Cerebellar nuclear complex (tissue), 1 donor: Measurements from ENCODE around the gene SALL1.

Source experiments
- DNase-seq, 2 experiments: peaks; one replicate each; lab custom pipeline; 2025; lab: John Stamatoyannopoulos, UW

The SALL1 gene

GRCh38 chr16:51141106-51141505 is 10.0 kb downstream of the SALL1 start:
- DNase-seq, result no peak

DNA sequence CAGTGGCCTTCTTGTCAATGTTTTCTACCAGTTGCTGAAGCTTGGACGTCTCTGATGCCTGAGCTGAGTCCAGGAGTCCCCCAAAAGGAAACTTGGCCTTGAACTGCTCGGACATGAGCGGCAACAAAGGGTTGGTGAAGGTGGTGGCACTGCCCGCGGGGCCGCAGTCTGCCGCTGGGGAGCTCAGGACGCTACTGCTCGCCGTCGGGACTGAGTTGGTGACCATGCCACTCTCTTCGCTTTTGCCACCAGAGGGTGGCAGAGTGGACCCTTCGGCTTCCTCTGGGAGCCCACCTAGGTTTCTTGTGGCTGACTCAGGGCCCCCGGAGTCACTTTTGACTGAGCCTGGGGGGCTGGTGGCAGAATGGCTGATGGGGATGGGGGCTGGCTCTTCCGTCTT is 11.0 kb downstream of the SALL1 start:
- DNase-seq, result no peak

GRCh38 chr16:51139568-51139967 is 11.5 kb downstream of the SALL1 start:
- no peak for DNase-seq

DNA sequence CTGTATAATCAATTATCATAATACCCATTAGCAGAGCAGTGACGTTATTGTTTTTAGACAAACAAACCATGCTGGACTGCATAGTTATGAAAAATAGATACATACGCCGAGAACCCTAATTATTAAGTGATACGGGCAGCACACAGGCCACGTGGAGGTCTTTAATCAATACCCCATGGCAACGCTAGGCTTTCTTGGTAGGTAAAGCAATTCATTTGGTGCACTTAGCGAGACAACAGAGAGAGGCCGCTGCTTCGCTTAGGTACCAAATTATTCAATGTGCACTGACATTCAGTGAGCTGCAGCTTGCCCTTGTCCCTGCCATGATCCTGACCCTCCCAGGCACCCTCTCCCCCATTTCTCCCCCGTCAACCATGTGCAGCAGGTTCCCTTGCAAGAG is 12.9 kb downstream of the SALL1 start:
- no peak for DNase-seq

DNA sequence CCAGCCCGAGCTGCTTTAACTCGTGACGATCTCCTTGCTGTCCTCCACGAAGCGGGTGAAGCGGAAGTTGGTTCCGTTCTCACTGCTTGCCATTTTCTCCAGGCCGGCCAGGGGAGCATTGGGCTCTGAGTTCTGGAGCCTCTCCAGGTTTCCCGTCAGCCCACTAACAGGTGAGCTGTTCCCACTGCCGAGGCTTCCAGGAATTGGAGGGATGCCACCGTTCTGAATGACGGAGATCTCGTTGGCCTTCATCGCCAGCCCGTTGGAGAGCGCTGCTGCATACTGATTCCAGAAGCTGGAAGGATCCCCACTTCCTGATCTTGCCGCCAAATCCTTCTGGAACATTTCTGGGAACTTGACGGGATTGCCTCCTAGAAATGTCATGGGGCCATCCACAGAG is 14.0 kb downstream of the SALL1 start:
- DNase-seq, result no peak

DNA sequence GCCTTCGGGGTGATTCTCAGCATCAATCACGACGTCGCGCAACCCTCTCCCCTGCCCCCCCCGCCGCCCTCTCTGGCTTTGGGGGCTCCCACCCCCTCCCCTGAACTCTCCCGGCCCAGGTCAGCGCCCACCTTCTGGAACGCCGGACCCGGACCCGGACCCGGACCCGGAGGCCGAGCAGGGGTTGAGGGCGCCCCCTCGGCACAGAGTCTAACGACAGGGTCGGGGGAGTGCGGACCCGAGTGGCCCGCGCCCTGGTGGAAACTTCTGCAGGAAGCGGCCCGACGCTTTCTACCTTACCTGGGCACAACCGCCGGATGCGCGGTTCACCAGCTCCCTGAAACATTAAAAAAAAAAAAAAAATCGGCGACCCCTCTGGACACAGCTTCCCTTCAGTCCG is 16.2 kb downstream of the SALL1 start:
- DNase-seq, result no peak

- DNase-seq, result no peak
Measured at GRCh38 chr16:51134269-51134812, 16.7 kb downstream of the SALL1 start.

DNA sequence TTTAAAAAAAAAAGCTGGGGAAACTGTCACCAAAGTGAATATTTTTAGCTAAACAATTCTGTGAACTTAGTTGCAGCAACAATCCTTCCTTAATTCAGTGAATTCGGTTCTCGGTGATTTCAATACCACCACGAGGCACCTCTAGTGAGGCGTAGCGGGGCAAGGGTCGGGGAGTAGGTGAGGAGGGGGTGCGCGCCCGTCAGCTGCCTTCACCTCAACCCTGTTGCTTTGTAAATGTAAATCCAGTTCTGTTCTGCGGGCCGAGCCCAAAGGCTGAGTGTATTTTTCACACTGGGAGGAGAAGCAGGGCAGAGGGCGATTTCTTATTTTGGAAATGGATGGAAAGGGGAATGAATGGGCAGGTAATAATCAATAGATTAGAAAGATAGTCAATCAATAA is 17.4 kb downstream of the SALL1 start:
- DNase-seq, result no peak

GRCh38 chr16:51133183-51133582 is 17.9 kb downstream of the SALL1 start:
- no peak for DNase-seq

DNA sequence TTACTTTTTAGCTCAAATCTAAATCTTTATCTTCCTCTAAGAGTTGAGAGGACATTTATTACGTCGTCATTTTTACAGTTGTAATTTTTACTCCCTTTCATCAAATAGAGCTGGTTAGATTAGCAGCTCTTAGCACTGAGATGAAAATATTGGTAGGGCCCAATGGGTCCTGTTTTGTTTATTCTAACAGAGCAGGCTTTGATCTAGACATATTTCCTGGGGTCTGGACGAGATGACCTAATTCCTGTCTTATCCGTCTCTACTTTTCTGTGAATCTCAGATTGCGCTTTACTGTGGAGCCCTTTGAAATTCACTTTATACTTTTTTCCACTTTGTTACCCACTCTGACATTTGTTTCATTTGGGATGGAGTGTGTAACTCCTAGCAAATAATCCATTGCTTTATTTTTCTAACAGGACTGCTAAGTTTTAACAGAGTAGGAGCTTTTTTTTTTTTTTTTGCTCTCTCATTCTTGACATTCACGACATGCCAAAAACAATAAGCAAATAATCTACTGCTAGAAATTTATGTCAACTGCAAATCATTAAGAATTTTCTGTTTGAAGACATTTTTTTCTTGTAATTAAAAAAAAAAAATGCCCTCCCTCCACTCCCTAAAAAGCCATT is 18.5 kb downstream of the SALL1 start:
- no peak for DNase-seq

DNA sequence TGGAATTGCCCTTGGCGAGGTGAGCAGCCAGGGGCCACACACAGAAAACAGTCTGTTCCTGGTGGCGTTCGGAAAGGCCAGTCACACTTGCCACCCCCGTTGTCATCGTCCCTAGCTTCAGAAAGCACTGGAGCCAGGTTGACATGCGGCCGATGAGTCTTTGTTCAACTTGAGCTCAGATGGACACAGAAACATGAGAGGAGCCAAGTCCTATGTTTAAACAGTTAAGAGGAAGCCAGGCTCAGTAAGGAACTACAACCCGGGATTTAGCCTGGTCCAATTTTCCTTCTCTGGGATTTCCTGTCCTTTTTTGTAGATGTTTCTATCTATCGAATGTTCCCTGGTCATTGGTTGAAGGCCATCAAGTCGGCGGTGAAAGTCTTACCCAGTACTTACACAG is 19.5 kb downstream of the SALL1 start:
- DNase-seq, result no peak

DNA sequence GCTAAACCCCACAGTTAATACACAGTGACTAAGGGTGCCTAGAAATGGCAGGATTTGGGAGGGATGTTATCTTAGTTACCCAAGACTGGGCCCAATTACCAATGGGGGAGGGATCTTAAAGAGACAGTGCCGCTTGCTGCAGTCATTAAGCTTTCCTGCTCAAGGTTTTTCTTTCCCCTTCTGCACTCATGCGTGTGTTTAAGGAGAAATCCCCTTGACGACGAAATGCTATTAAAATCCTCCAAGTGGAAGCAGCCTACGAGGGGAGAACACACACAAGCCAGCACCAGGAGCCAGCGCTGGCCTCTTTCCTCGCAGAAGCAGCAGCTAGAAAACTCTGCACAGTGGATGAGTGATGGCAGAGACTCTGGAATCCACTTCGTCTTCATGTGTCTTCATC is 22.0 kb downstream of the SALL1 start:
- no peak for DNase-seq

- no peak for DNase-seq
Measured at GRCh38 chr16:51125992-51126391, 25.1 kb downstream of the SALL1 start.

DNA sequence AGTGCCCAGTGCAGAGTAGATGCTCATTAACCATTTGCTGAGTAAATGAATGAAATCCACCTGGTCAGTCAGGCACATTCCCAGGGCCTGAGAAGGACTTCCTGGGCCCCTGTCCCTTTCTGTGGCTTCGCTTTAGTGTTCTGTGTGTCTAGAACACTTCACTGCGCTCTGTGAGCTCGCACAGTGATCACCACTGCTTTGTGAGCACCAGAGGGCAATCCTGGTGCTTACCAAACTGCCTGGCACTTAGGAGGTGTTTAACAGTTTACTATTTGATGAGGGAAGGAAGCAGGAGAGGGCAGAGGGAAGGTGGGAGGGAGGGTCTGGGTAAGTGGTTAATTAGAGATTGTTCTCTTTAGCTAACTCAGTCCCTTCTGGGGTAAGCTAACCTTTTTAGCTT is 26.2 kb downstream of the SALL1 start:
- no peak for DNase-seq

DNA sequence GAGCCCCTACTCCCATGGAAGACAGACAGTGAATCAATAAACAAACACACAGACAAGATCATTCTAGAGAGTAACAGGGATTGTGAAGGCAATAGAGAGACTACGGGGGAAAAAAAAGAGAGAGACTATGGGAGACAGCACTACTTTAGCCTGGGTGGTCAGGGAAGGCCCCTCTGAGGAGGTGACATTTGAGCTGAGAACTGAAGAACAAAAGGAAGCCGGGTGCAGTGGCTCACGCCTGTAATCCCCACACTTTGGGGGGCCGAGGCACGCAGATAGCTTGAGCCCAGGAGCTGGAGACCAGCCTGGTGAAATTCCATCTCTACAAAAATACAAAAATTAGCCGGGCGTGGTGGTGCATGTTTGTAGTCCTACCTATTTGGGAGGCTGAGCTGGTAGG is 29.2 kb downstream of the SALL1 start:
- no peak for DNase-seq

- DNase-seq, result no peak
Measured at GRCh38 chr16:51120730-51121347, 30.2 kb downstream of the SALL1 start.

GRCh38 chr16:51119973-51120729 is 30.9 kb downstream of the SALL1 start:
- no peak for DNase-seq

- DNase-seq, result no peak
Measured at GRCh38 chr16:51119556-51119955, 31.5 kb downstream of the SALL1 start.

- DNase-seq, result no peak
Measured at GRCh38 chr16:51116353-51116752, 34.7 kb downstream of the SALL1 start.

DNA sequence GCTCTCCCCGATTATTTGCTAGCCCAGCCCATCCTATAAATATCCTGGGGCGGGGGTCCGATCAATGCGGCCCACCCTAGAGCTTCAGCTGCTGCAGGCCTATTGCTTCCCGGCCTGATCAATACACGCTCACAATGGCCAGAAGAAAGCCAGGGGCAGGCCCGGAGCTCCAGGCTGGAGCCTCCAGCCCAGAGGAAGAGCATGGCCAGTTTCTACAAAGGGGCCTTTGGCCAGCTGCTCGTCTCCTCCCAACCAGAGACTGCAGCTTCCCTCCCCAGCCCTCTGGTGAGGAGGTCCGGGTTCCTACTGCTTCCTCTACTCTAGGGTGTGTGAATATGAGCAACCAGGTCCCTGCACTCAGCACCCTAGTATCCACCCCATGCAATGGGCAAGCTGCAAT is 36.7 kb downstream of the SALL1 start:
- no peak for DNase-seq

GRCh38 chr16:51113236-51114125 is 37.6 kb downstream of the SALL1 start:
- DNase-seq, result no peak

DNA sequence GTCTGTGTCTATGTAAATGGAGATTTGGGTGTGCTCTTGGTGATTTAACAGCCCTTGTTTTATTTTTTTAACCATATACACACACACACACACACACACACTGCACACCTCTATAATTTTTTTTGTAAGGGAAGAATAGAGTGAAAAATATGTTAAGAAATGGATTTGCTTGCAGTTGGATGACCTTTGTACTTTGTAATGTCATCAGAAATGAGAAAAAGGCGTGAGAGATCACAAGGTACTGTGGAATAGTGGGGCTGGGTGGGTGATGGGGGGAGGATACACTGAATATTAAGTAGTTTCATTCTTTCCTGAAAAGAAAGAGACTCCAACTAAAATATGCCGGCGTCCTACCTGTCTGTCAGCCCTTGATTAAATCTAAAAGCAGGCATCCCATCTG is 38.7 kb downstream of the SALL1 start:
- DNase-seq, result no peak
